ENCODE measurements around the gene B3GAT2. TPM values are rescaled to one million over a fixed set of nuclear protein-coding genes. Genes with fewer than 3 reads are reported as not detected.

Gene B3GAT2
- total RNA-seq, 2 donors from 2014 or later, result 0.07 TPM; not detected in 1

DNA sequence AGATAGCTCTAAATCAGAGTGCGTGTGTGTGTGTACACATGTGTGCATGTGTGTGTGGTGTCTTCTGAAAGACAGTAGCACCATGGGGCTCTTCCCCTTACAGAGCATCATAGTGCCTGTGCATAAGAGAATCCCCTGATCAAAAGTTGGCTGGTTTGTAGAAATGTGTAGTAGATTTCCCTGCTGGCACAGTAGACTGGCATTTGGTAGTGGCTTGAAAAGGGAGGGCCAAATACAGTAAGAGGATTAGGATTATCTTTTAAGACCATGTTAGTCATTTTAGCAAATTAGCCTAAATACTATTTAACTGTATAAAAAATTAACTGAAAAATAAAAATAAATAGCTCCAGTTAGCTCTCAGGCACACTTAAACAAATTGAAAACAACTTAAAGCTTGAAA, 112.6 kb downstream of the B3GAT2 start:
- Histone ChIP-seq H3K9me3 (no peaks in the 10 kb centered on the region), H3K36me3 (no peaks in the 10 kb centered on the region), H3K27ac (no peak overlapping the region), H3K27me3 (no peaks in the 10 kb centered on the region), H3K4me1 (no peaks in the 10 kb centered on the region), H3K4me3 (no peak overlapping the region)
- TF ChIP-seq CTCF (IDR thresholded peaks at IDR 0.05), result no peak
- DNase-seq (ENCODE audit: low spot score), result no peak

DNA sequence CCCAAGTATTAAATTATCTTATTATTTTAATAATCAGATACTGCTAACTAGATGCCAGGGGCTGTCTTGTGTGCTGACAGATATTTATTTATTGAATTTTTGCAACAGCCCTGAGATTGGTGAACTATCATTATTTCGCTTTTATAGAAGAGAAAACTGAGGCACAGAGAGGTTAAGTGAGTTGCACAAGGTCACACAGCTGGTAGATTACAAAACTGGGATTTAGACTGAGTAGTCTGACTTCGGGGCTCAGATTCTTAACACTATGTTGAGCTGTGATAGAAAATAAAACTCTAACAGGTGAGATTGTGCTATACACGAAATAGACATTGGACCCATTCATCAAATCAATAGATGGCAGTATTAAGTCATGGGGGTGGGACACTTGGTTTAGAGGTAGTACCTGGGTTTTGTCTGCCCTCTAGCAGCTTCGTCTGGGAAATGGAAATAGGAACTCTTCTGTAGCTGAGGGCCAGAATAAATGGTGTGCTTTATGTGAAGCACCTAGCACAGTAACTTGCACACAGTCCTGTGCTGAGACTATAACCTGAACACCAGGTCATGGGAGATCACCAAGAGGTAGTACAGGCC, 113.4 kb downstream of the B3GAT2 start:
- Histone ChIP-seq H3K4me1 (no peaks in the 10 kb centered on the region), H3K4me3 (no peak overlapping the region), H3K27ac (no peak overlapping the region), H3K9me3 (no peaks in the 10 kb centered on the region), H3K27me3 (no peaks in the 10 kb centered on the region), H3K36me3 (no peaks in the 10 kb centered on the region)
- TF ChIP-seq CTCF (IDR thresholded peaks at IDR 0.05), result no peak
- DNase-seq (ENCODE audit: low spot score), result no peak

DNA sequence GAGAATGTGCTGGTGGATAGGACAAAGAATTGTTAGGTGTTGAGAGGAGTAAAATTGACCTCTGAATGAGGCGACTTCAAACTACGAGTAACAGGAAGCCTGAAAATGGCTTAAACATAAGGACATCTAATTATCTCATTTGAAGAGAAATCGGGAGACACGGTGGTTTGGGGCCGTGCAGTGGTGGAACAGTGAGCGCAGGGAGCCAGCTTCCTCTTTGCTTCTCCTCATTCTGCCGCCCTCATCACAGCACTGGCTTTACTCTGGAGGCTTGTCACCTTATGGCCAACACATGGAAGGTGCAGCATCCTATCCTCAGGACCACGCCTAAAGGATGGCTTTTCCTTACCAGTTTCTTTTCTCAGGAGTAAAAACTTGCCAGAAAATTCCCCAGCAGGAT, 114.3 kb downstream of the B3GAT2 start:
- no peak for DNase-seq (ENCODE audit: low spot score)
- TF ChIP-seq CTCF (IDR thresholded peaks at IDR 0.05), result no peak
- Histone ChIP-seq H3K27ac (no peak overlapping the region), H3K4me3 (no peak overlapping the region), H3K36me3 (no peaks in the 10 kb centered on the region), H3K27me3 (no peaks in the 10 kb centered on the region), H3K4me1 (no peaks in the 10 kb centered on the region), H3K9me3 (no peaks in the 10 kb centered on the region)

- H3K4me1 ChIP-seq, result no peaks in the 10 kb centered on the region
- no peak overlapping the region for H3K4me3 ChIP-seq
- no peak for DNase-seq (ENCODE audit: low spot score)
- H3K9me3 ChIP-seq, result no peaks in the 10 kb centered on the region
- H3K27ac ChIP-seq, result no peak overlapping the region
- H3K36me3 ChIP-seq, result no peaks in the 10 kb centered on the region
- H3K27me3 ChIP-seq, result no peaks in the 10 kb centered on the region
- TF ChIP-seq CTCF (IDR thresholded peaks at IDR 0.05), result no peak
Measured at GRCh38 chr6:70841112-70841511, 115.7 kb downstream of the B3GAT2 start.

DNA sequence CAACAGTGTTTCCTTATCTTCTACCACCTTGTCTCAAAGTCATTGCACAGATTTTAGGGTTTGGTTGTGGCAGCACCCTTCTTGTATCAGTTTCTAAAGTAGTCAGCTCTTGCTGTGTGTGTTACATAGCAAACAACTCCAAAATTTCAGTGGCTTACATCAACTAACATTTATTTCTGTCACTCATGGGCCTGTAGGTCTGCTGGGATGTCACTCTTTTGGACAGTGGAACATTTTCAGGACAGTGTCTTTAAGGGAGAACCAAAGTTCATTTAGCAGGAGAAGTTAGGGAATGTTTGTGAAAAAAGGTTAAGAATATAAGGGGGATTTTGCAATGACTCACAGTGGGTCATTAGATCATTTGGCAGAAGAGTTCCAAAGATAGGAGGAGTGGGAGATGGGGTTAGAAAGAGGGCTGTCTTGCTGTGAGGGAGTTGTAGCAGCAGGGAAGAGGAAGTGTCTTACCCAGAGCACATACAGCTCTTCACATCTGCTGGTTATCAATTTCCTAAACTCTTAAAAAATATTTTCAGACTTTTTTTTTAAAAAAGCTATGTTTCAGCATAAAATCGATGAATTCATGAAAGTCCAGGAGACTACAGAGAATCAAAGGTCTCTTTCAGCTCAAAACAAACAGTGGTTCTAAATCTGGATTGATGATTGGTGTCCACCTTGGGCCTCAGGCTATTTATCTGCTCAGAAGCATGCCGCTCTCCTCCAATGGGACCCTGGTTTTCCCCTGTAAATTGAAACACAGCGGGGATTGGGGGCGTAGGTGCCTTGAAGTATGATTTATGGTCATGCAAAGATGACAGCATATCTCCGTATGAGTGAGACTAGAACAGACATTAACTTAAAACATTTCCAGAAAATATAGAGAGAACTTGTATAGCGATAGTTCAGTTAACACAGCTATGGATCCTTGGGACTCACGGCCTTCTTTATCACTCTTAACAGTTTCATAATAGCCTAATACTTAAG, 117.3 kb downstream of the B3GAT2 start:
- Histone ChIP-seq H3K4me1 (no peaks in the 10 kb centered on the region), H3K27ac (no peak overlapping the region), H3K4me3 (no peak overlapping the region), H3K36me3 (no peaks in the 10 kb centered on the region), H3K27me3 (no peaks in the 10 kb centered on the region), H3K9me3 (no peaks in the 10 kb centered on the region)
- TF ChIP-seq CTCF (IDR thresholded peaks at IDR 0.05), result no peak
- no peak for DNase-seq (ENCODE audit: low spot score)

Data from right atrium auricular region (tissue), 2 donors.